Lung microvascular endothelial cell (primary cell): ENCODE data around the gene RAB35. TPM values are rescaled to one million over a fixed set of nuclear protein-coding genes. Genes with fewer than 3 reads are reported as not detected.

Experiments
- DNase-seq, 2 donors: peaks; one replicate each; pipeline versions ENCODE4 v3.0.0 to v3.0.0-alpha.2; 2010; ENCODE audit warnings: low read depth in 2 of 2
- total RNA-seq: library from RNA; depleted of rRNA; stranded (reverse); fragments of >200 nt; gene quantifications from 2 replicates; pipeline ENCODE4 v1.2.1, GENCODE V29; 2014

The RAB35 gene
- total RNA-seq, 1 donor from 2014 or later = 41.3 TPM

DNA sequence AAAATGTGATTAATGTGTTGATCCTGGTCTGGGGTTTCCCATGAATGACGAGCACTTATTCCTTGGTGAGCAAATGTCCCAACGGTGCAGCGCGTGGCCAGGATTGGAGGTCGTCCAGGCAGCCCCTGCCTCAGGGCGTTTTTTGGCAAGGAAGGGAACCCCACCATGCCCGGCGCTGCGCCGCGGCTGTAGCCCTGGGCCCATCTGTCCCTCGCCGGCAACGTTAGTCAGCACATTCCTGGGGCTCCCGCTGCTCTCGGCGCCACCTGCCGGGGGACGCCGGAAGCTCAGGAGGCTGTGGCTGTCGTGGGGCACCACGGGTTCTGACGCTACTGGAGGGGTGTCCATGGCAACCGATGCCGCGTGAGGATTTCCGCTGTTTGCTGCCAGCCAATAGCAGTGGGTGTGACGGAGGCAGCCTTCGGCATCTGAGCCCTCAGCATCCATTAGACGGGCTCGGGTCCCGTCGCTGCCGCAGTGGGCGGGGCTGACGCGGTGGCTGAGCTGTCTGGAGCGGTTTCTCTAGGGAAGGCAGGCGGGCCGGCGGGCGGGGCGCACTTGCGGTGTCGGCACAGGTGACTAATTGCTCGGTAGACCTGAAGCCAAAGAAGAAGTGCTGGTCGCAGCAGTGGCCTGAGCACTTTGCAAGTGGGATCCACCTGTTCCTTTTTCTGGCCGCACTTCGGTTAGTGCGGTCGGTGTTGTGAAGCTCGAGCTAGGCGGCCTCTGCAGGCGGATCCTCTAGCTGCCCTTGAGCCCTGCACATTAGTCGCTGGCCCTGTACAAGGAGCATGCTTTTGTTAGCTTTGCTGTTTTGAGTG, 29.5 kb downstream of the RAB35 start:
- peak; percentile 99 to 100 for DNase-seq

GRCh38 chr12:120085920-120086645, 30.5 kb downstream of the RAB35 start:
- DNase-seq = no peak

GRCh38 chr12:120081641-120082040, 34.9 kb downstream of the RAB35 start:
- DNase-seq = no peak

DNA sequence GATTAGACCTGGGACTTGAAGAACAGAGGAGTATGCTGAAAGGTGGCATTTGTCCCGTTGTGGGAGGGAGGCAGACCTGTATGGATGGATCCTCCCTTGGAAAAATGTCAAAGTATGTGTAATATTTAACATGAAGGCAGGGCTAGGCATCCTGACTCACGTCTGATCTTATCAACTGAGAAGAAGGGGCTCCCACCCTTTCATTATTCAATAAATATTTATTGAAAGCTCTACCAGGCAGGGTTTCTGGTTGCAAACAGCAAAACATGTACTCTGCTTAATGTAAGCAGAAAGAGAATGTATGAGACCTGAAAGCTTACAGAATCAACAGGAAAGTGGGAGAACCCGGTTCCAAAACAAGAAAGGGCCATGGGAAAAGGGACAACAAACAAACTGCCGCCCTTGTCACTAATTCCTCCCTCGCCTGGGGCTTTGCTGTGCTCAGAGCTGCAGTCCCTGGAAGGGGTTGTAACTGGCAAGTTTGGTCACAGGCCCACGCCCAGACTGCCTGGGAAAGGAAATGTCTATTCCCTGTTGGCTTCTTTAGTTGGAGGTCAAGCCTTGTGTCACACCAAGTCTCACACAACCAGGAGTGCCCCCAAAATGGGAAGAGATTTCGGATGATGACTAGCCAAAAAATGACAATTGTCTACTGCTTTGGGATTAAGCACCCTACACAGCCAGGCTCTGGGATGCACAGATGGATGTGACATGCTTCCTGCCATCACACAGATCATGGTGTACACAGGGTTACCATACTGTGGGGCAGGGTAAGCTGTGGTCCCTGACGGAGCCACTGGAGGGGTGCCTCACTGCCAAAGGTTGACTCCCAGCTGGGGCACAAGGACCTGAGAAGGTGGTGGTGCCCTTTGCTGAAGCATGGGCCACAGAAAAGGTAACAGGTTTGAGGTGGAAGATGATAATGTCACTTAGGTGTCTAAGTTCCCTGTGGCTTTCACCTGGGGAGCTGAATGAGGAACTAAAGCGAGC, 36.8 kb downstream of the RAB35 start:
- no peak for DNase-seq

- DNase-seq = no peak
These were observed 37.7 kb downstream of the RAB35 start for GRCh38 chr12:120078868-120079267.

GRCh38 chr12:120077260-120077659, 39.3 kb downstream of the RAB35 start:
- no peak for DNase-seq

DNA sequence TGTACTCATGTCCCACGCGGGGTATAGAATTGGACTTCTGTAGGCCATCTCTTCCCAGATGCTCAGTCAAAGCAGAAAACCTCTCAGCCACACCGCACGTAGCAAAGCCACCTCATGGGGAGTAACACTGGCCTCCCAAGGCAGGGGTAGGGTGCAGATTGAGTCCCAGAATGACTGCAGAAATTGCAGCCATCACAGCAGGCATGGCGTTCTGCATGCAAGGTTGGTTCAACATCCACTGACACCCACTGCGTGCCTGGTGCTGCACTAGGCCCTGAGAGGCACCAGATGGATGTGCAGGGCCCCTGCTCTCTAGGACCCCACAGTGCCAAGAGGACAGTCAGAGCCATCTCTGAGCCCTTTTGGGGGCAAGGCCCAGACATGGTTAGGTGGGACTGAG, 39.9 kb downstream of the RAB35 start:
- DNase-seq = no peak

DNA sequence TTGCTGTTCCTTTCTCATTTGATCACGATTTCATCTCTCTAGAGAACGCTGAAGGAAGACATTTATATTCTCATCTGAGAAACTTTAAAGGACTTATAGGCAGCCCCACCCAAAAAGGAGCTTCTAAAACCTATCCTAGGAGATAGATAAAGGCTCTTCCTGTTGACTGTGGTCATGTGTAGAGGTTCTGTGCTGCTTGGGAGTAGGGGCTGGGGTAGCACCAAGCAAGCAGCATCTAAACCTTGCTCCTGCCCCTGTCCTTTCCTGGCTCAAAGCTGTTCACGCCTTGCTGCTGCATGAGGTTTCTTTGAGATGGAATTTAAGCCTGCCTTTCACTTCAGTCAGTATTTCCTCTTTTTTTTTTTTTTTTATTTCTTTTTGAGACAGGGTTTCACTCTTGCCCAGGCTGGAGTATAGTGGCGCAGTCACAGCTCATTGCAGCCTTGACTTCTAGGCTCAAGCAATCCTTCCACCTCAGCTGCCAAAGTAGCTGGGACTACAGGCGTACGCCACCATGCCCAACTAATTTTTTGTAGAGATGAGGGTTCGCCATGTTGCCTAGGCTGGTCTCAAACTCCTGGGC, 41.4 kb downstream of the RAB35 start:
- no peak for DNase-seq

DNA sequence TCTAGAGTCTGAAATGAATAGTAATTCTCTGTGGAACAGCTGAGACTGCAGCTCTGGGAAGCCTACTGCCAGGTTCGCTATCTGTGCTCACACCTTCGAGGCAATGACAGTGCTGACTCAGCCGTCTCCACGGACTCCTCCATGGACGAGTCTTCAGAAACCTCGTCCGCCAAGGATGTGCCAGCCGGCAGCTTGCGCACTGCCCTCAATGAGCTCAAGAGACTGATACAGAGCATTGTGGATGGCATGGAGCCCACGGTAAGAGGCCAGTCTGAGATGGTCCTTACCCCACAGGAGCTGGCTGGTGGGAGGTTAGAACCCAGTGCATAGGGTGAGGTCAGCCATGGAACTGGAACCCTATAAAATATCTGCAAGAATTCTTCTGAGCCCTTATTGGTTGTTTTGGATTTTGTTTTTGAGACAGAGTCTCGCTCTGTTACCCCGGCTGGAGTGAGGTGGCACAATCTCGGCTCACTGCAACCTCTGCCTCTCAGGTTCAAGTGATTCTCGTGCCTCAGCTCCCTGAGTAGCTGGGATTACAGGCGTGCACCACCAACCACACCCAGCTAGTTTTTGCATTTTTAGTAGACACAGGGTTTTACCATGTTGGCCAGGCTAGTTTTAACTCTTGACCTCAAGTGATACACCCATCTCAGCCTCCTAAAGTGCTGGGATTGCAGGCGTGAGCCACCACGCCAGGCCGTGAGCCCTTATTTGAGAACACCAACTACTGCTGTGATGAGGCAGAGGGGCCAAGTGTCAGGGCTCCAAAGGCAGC, 43.9 kb downstream of the RAB35 start:
- DNase-seq = no peak

DNA sequence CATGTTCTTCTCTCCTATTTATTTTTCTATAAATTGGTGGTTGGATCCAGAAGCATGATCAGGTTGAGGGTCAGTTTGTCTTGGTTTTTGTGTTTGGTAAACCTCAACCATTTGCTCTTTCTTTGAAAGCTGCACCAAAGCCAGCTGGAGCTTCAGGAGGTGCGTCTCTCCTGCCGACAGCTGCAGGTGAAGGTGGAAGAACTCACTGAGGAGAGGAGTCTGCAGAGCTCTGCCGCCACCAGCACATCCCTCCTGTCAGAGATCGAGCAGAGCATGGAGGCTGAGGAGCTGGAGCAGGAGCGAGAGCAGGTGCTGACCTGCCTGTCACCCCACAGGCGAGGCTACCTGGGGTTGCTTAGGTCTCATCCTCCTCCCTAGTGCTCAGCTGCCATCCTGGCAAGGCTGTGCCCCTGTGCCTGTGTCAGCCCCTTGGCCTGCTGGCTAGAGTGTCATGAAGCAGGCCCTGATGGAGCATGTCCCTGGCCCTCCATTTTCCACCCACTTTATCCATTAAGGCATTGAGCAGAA, 45.0 kb downstream of the RAB35 start:
- no peak for DNase-seq

DNA sequence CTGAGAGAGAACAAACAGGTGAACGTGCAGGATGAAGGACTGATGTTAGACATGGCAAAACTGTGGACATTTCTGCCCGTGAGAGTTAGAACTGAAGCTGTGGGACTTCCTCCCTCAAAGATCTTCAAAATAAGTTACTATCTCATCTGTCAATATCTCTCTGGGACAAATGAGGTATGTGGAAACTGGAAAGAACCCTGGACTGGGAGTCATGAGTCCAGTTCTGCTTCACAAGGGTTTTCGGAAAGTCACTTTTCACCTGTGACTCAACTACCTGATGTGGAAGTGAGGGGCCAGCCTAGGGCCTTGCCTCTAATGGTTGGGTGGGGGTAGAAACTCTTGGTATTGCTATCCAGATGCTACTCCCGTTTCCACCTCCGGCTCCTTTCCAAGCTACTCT, 47.3 kb downstream of the RAB35 start:
- no peak for DNase-seq

DNA sequence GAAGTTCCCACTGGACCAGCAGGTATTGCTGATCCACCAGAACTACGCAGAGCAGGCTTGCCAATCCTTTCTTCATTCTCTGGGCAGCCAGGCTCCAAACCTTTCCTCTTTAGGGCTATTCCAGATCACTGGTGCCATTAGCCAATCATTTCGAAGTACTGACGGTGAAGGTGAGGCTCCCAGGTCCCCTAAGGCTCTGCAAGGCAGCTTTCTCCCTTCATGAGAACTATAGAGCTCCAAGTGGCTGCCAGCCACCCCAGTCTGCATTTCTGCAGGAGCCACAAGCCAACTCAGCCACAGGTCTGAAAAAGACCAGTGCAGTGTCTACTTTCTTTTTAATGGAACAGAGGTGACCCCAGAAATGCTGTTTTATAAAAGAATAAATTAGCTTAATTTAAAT, 48.7 kb downstream of the RAB35 start:
- no peak for DNase-seq

GRCh38 chr12:120067084-120067869, 49.3 kb downstream of the RAB35 start:
- no peak for DNase-seq

- no peak for DNase-seq
These were observed 50.2 kb downstream of the RAB35 start for GRCh38 chr12:120066341-120066740.

DNA sequence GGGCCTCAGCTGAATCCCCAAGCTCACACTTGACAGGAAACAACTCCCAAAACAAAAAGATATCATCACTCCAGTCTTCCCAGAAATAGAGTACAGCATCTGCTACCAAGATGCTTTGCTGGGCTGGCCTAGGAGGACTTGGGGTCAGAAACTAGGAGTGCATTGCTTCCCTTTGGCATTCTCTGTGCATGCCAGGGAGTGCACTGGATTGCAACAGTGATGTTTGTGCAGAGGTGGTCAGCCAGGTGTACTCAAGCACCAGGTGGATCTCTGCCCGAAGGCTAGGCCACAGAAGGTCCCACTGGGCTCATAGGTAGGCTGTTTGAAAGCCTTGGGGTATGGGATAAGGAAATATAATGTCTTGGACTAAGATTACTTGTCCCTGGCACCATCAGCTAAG, 51.1 kb downstream of the RAB35 start:
- no peak for DNase-seq

DNA sequence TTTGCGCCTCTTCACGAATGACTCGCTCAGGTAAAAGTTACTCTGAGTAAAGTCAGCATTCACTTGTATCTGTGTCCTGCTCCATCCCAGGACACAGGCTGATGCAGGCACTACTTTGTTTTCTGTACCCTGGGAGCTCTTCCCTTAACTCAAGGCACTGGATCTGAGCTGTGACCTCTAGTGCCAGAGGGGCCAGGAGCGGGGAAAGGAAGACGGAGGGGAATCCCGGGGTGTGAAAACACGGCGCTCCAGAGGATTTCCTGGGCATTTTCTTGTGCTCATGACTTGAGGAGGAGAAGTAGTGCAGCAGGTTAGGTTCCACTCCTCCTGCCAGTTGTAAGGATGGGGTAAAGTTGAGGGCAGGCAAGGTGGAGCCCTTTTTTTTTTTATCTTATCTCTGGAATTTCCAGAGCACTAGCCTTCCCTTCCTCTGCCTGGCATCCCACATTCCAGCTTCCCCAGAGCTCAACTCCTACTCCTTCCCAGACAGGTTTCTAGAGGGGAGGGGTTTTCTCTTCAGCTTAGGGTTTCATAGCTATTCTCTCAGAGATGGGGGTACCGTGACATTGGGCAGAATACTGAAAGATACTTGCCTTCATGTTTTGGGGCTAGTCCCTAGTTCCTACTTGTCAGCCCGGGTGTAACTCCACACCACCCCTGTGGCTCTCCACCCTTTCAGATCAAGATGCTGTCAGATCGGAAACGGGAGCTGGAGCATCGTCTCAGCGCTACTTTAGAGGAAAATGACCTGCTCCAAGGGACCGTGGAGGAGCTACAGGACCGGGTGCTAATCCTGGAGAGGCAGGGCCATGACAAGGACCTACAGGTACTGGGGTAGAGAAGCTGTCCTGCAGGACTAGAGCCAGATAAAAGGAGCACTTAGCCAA, 52.3 kb downstream of the RAB35 start:
- DNase-seq = no peak

- no peak for DNase-seq
These were observed 53.5 kb downstream of the RAB35 start for GRCh38 chr12:120062976-120063579.

- DNase-seq = no peak
These were observed 54.9 kb downstream of the RAB35 start for GRCh38 chr12:120061575-120062214.
